Activated CD8-positive, alpha-beta T cell treated with anti-CD3 and anti-CD28 coated beads for 36 hours (primary cell): ENCODE measurements around the gene CLDN34. TPM values are rescaled to one million over a fixed set of nuclear protein-coding genes. Genes with fewer than 3 reads are reported as not detected.

Source experiments
- ATAC-seq: fragments of 200-7000 bp; cut with Tn5 transposase; one replicate; pipeline ENCODE4 v1.10.0; 2021; ENCODE audit warnings: mild to moderate bottlenecking, moderate library complexity
- CTCF ChIA-PET: fragments of 350-600 bp; sonication (Branson Sonifier 250); formaldehyde crosslinking; loops from one replicate; lab custom pipeline; 2021; ENCODE audit warnings: antibody characterized with exemption; lab: Charles Lee
- POLR2A ChIA-PET: fragments of 350-600 bp; sonication (Branson Sonifier 250); formaldehyde crosslinking; loops from one replicate; lab custom pipeline; 2021; ENCODE audit warnings: antibody characterized with exemption; lab: Charles Lee
- DNase-seq: peaks from one replicate; pipeline ENCODE4 v3.0.0-alpha.2; 2020
- H3K27ac Mint-ChIP-seq: one replicate; pipeline ENCODE4 v1.8.0; 2021; ENCODE audit warnings: mild to moderate bottlenecking, mixed read lengths
- H3K27me3 Mint-ChIP-seq: one replicate; pipeline ENCODE4 v1.8.0; 2021; ENCODE audit warnings: mixed read lengths
- H3K36me3 Mint-ChIP-seq: one replicate; pipeline ENCODE4 v1.8.0; 2021; ENCODE audit warnings: low read depth, mixed read lengths
- H3K4me1 Mint-ChIP-seq: one replicate; pipeline ENCODE4 v1.8.0; 2021; ENCODE audit warnings: low read depth, mixed read lengths
- H3K4me3 Mint-ChIP-seq: one replicate; pipeline ENCODE4 v1.8.0; 2021; ENCODE audit warnings: mild to moderate bottlenecking, moderate library complexity, mixed read lengths
- H3K9me3 Mint-ChIP-seq: one replicate; pipeline ENCODE4 v1.8.0; 2021; ENCODE audit warnings: mixed read lengths
- CTCF ChIP-seq: fragments of 200-600 bp; IDR thresholded peaks from one replicate; pipeline ENCODE4 v1.8.0; 2022; ENCODE audit warnings: antibody characterized with exemption, mild to moderate bottlenecking
- intact Hi-C: fragments of 100-400 bp; cut with micrococcal nuclease; formaldehyde crosslinking; loops from one replicate; pipeline ENCODE4 v1.10.0; 2022
- total RNA-seq, 2 experiments: library from RNA; stranded (reverse); gene quantifications; one replicate each; pipeline ENCODE4 v1.2.3, GENCODE V29; 2021

The CLDN34 gene
- total RNA-seq, 2 experiments from 2014 or later, result not detected

GRCh38 chrX:10015723-10016518 is 48.8 kb downstream of the CLDN34 start:
- peak overlapping the region; percentile 67 for H3K27ac Mint-ChIP-seq
- H3K9me3 Mint-ChIP-seq, result no peaks in the 10 kb centered on the region

GRCh38 chrX:10016519-10017132 is 49.5 kb downstream of the CLDN34 start:
- ChIA-PET CTCF (interaction anchor here (0.7 to 1.4 kb wide), 4 partner anchors 20 to 104 kb away, joined by 3 to 4 read pairs (median 4); no protein-coding TSS in a partner anchor), POLR2A (interaction anchor here (0.6 to 1.2 kb wide), 3 partner anchors 17 to 103 kb away, joined by 3 read pairs; no protein-coding TSS in a partner anchor)
- no peak for TF ChIP-seq CTCF
- ATAC-seq (no peak), DNase-seq (no peak)
- Mint-ChIP-seq H3K36me3 (no peaks in the 10 kb centered on the region), H3K9me3 (no peaks in the 10 kb centered on the region), H3K27me3 (peaks cover 4% of the 10 kb centered on the region), H3K27ac (peak overlapping the region; percentile 67), H3K4me3 (peak overlapping the region; percentile 64), H3K4me1 (peaks cover 32% of the 10 kb centered on the region)
- intact Hi-C loops, result no loop called here

More at GRCh38 chrX:10015723-10016518, 48.8 kb downstream of the CLDN34 start:
- ATAC-seq, result peak; percentile 7
- Mint-ChIP-seq H3K4me1 (peaks cover 36% of the 10 kb centered on the region), H3K4me3 (peak overlapping the region; percentile 64), H3K36me3 (no peaks in the 10 kb centered on the region), H3K27me3 (peaks cover 4% of the 10 kb centered on the region)
- no peak for TF ChIP-seq CTCF
- intact Hi-C loops, result no loop called here
- DNase-seq, result peak; percentile 15
- ChIA-PET CTCF (interaction anchor here (1.1 to 1.4 kb wide), 3 partner anchors 102 to 104 kb away, joined by 3 to 4 read pairs (median 4); no protein-coding TSS in a partner anchor), POLR2A (interaction anchor here (0.6 to 1.2 kb wide), 5 partner anchors 17 to 104 kb away, joined by 3 to 4 read pairs (median 3); no protein-coding TSS in a partner anchor)

GRCh38 chrX:10017872-10018271 is 50.7 kb downstream of the CLDN34 start:
- H3K27ac Mint-ChIP-seq, result no peak overlapping the region

More at GRCh38 chrX:10017872-10018271, 50.7 kb downstream of the CLDN34 start:
- intact Hi-C loops, result no loop called here
- no peak for ATAC-seq
- ChIA-PET CTCF (no interaction called here), POLR2A (interaction anchor here (0.9 to 1.3 kb wide), 2 partner anchors 66 to 93 kb away, joined by 3 read pairs; no protein-coding TSS in a partner anchor)
- no peaks in the 10 kb centered on the region for H3K36me3 Mint-ChIP-seq
- peaks cover 23% of the 10 kb centered on the region for H3K4me1 Mint-ChIP-seq
- H3K4me3 Mint-ChIP-seq, result no peak overlapping the region
- no peak for TF ChIP-seq CTCF
- no peak for DNase-seq
- H3K27me3 Mint-ChIP-seq, result peaks cover 3% of the 10 kb centered on the region
- H3K9me3 Mint-ChIP-seq, result no peaks in the 10 kb centered on the region

Other genes starting within 250 kb of the CLDN34 start
- not detected for gene GPR143, start 201.5 kb upstream of the CLDN34 start, total RNA-seq
- gene SHROOM2, start 180.9 kb upstream of the CLDN34 start, total RNA-seq, result not detected
- not detected for gene CLCN4, start 189.6 kb downstream of the CLDN34 start, total RNA-seq